ENCODE data around the gene GPR27.

GPR27 gene

DNA sequence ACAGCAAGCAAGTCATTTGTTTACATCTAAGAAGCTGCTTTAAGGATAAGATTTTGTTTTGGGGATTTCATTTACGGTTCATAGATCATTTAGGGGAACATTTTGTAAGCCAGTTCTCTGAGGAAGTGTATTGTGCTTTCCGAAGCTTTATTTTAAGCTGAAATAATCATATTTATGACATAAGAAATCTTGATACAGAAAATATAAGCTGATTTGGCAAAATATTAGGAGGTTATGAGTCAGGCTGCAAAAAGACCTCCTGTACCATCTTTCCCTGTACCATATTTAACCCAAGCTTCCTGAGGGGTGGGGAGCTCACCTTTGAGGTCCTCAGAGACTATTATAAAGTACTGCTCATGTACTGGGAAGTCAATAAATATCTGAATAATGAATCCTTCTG lies 20.3 kb upstream of the GPR27 start:
- DNase-seq (ENCODE audit: low read depth in 2 of 2), result no peak

DNA sequence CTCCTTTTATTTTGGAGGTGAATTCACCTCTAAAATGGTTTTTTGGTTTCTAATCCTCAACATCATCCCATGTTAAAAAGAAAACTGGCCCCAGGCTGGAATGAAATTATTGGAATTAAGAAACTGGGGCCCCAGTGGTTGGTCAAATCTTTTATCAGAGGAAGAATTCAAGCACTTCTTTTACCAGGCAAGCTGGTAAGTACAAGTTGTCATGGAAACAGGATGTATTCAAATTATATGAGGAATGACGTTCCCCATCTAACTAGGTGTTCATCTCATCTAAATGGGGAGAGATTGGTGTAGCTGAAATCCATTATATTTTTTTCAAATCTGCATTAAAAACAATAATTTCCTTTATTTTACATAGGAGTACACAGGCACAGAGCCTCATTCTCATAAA lies 18.8 kb upstream of the GPR27 start:
- DNase-seq (ENCODE audit: low read depth in 2 of 2), result no peak

- no peak for DNase-seq (ENCODE audit: low read depth in 2 of 2)
Observed at GRCh38 chr3:71742621-71743020, 11.0 kb upstream of the GPR27 start.

GRCh38 chr3:71744738-71745137 lies 8.9 kb upstream of the GPR27 start:
- DNase-seq (ENCODE audit: low read depth in 2 of 2), result no peak

GRCh38 chr3:71751602-71752001 lies 2.1 kb upstream of the GPR27 start:
- no peak for DNase-seq (ENCODE audit: low read depth in 2 of 2)

GRCh38 chr3:71752831-71753700 lies 589 bp upstream of the GPR27 start:
- DNase-seq (ENCODE audit: low read depth in 2 of 2), result no peak

DNA sequence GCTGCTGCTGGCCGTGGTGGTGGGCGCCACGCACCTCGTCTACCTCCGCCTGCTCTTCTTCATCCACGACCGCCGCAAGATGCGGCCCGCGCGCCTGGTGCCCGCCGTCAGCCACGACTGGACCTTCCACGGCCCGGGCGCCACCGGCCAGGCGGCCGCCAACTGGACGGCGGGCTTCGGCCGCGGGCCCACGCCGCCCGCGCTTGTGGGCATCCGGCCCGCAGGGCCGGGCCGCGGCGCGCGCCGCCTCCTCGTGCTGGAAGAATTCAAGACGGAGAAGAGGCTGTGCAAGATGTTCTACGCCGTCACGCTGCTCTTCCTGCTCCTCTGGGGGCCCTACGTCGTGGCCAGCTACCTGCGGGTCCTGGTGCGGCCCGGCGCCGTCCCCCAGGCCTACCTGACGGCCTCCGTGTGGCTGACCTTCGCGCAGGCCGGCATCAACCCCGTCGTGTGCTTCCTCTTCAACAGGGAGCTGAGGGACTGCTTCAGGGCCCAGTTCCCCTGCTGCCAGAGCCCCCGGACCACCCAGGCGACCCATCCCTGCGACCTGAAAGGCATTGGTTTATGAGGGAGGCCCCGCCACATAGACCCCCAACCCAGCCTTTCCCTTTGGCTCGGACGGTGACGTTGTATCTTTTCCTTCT lies 1.1 kb downstream of the GPR27 start:
- no peak for DNase-seq (ENCODE audit: low read depth in 2 of 2)

DNA sequence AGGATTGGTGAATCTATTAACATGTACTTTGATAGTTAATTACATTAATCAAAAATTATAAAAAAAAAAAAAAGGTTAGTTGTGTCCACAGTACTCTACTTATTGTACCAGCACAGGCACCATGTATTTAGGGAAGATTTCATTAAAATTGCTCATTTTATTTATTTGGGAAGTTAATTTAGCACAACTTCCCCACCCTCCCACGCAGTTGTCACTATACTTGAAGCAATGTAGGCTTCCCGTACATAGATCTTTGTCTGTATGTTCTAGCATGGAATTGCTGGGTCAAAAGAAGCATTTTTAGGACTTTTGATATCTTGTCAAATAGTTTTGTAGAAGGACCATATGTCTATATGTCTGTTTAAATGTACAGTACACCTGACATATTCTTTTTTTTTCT lies 4.4 kb downstream of the GPR27 start:
- no peak for DNase-seq (ENCODE audit: low read depth in 2 of 2)

- no peak for DNase-seq (ENCODE audit: low read depth in 2 of 2)
Observed at GRCh38 chr3:71759401-71759800, 5.7 kb downstream of the GPR27 start.

DNA sequence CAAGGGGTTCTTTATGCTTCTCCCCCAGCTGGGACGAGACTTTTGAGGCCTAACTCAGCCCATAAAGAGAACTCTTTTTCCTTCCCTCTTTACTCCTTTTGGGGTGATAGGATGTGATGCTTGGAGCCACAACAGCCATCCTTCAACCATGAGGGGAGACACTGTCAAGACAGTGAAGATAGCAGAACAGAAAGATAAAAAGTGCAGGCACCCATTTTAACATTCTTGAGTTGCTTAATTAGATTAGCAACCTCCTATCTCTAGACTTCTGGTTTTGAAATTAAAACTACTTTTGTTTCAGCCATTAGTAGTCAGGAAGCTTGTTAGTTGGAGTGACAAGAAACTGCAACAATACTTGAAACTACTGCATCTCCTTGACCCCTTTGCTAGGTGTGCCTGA lies 6.5 kb downstream of the GPR27 start:
- DNase-seq (ENCODE audit: low read depth in 2 of 2), result no peak

DNA sequence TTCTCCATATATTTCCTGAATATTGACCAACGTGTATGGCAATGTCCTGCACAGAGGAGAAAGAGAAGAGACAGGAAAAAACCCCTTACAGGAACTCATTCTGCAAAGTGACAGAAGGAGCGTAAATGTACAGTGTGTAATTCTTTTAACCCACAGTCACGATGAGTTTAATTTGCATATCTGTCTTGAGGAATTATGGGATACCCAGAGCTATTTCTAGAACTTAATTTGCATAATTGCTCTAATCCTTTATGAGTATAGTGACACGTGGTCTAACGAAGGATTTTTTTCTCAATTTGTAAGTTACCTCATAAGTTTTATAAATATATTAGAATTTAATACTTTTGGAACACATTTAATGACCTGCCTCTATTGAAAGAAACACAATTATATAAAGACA lies 9.8 kb downstream of the GPR27 start:
- no peak for DNase-seq (ENCODE audit: low read depth in 2 of 2)

GRCh38 chr3:71771126-71771525 lies 17.5 kb downstream of the GPR27 start:
- DNase-seq (ENCODE audit: low read depth in 2 of 2), result no peak

DNA sequence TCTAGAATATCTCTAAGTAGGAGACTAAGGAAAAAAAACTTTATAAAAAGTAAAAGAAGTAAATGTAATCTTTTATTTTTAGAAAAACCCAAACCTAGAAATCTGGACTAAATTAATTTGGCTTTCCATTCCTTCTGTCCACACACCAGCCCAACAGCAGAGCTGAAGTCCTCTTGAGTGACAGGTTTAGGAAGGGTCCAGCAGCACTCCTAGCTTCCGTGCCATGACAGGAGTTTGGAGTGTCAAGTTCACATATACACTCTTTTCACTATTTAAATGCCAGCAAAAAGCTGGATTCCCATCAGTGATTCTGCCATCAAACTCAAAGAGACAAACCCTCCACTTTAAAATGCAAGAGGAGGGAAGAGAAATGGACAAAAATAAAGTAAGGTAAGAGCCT lies 18.2 kb downstream of the GPR27 start:
- DNase-seq (ENCODE audit: low read depth in 2 of 2), result no peak

DNA sequence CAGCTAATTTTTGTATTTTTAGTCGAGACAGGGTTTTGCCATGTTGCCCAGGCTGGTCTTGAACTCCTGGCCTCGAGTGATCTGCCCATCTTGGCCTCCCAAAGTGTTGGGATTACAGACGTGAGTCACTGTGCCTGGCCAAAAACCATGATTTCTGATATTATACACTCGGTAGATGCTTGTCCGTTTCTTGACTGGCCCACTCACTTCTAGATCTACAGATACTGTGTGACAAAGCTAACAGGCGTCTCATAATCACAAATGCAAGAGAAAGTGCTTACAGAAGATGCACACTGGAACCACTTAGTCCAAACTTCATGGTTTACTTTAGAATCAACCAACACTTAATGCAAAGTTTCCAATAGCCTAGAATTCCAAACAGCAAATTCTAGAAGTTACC lies 22.9 kb downstream of the GPR27 start:
- no peak for DNase-seq (ENCODE audit: low read depth in 2 of 2)

- DNase-seq (ENCODE audit: low read depth in 2 of 2), result no peak
Observed at GRCh38 chr3:71778353-71778752, 24.7 kb downstream of the GPR27 start.

DNA sequence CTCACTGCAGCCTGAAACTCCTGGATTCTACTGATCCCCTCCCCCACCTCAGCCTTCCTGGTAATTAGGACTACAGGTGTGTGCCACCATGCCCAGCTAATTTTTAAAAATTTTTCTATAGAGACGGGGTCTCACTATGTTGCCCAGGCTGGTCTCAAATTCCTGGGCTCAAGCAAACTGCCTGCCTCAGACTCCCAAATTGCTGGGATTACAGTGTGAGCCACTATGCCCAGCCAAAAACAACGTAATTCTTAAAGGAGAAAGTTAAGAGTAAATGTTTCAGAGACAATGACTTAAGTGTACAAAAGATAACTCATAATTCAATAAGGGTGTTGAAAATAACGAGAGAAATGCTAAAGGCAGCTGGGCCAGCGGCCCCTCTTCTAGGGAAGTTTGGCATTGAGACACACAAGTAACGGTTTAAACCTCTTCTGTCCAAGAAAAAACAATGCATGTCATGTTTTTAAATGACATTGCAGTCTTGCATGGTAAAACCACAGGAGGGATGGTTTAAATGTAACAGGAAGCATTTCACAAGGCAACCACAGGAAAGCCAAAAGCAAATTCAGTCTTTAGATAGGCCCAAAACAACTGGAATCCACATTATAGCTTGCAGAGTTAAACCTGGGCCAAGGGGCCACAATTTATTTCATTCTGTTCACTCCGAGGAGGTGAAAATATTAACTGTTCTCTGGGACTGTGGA lies 26.2 kb downstream of the GPR27 start:
- no peak for DNase-seq (ENCODE audit: low read depth in 2 of 2)

GRCh38 chr3:71780430-71780829 lies 26.8 kb downstream of the GPR27 start:
- no peak for DNase-seq (ENCODE audit: low read depth in 2 of 2)

DNA sequence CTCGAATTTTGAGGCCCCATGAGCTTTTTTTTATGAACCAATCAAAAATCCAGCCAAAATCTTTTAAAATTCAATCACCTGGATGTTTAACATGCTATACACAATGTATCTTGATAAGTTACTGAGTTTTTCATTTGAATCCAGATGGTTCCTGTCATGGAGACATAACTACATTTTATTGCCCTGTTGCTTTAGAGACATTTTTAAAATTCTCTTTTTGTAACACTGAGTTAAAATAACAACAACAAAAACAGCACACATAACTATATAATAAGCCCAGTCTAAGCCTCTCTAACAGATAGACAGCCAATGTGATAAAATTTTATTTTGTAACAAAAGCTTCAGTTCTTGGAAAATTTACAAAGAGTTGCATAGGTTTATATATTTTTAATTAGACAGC lies 29.5 kb downstream of the GPR27 start:
- no peak for DNase-seq (ENCODE audit: low read depth in 2 of 2)

- DNase-seq (ENCODE audit: low read depth in 2 of 2), result no peak
Observed at GRCh38 chr3:71784201-71784913, 30.7 kb downstream of the GPR27 start.

DNA sequence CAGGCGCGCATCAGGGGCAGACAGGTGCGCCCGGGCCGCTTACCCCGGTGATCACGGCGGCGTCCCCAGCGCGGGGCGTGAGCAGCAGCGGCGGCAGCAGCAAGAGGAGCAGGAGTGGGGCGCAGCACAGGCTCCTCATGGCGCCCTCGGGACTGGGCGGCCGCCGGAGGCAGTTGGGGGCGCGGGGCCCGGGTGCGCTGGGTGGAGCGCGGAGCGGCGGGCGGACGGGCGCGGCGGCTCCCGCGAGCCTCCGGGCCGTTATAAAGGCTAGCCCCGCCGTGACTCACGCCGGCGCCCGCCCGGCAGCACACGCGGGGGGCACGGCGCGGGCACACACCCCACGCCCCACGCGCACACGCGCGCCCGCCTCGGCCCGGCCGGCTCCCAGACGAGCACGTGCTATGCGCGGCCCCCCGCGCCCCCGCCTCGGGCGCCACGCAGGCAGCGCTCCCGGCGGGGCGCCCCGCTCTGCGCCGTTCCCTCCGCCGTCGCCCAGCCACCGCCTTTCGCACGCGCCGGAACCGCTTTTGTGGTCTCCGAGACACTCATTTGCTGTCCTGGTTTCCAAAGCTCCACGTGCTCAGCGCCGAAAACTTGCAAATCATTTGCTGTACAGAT lies 31.4 kb downstream of the GPR27 start, which contains the start of gene PROK2:
Gene PROK2 (minus strand): TSS at position 235 of the 618 bp plus-strand sequence. CDS start 96 bp downstream, at position 139.
- DNase-seq (ENCODE audit: low read depth in 2 of 2), result peak in 1 of 2 donors; percentile 5

GRCh38 chr3:71785532-71786216 lies 32.0 kb downstream of the GPR27 start:
- DNase-seq (ENCODE audit: low read depth in 2 of 2), result no peak
